Prostate gland (tissue), 2 donors: Measurements from ENCODE around the gene DLG2. TPM values are rescaled to one million over a fixed set of nuclear protein-coding genes. Genes with fewer than 3 reads are reported as not detected.

Experiments
- DNase-seq: peaks from one replicate; pipeline ENCODE4 v3.0.0-alpha.2; 2019; ENCODE audit warnings: low spot score
- H3K27ac ChIP-seq, 2 donors: fragments of 200-600 bp; sonication (generic); 2 replicates each; pipeline ENCODE4 v1.5.1; 2017 to 2019
- H3K27me3 ChIP-seq: fragments of 200-600 bp; sonication (generic); replicated peaks from 2 replicates; pipeline ENCODE4 v1.5.1; 2019; ENCODE audit not compliant: insufficient read depth
- H3K36me3 ChIP-seq, 2 donors: fragments of 200-600 bp; sonication (generic); 1 replicate in 1 of 2; 2 replicates in 1 of 2; pipeline versions ENCODE4 v1.5.1 to v1.8.1; 2017 to 2019
- H3K4me1 ChIP-seq: fragments of 200-600 bp; sonication (generic); replicated peaks from 2 replicates; pipeline ENCODE4 v1.5.1; 2019
- H3K4me3 ChIP-seq, 2 donors: fragments of 200-600 bp; sonication (generic); 2 replicates each; pipeline ENCODE4 v1.5.1; 2017 to 2019
- H3K9me3 ChIP-seq: fragments of 200-600 bp; sonication (generic); 2 replicates; pipeline ENCODE4 v1.5.1; 2017
- CTCF ChIP-seq, 4 experiments: fragments of 200-600 bp in 2 of 4; fragments of 450-650 bp in 2 of 4; sonication (generic) in 2 of 4; IDR thresholded peaks; 1 replicate in 3 of 4; 2 replicates in 1 of 4; pipeline ENCODE4 v1.5.1; 2016 to 2019; ENCODE audit warnings: antibody characterized with exemption in 4 of 4, mild to moderate bottlenecking in 2 of 4, moderate library complexity in 2 of 4
- POLR2A ChIP-seq: fragments of 450-650 bp; IDR thresholded peaks from one replicate; pipeline ENCODE4 v1.6.1; 2016; ENCODE audit warnings: antibody characterized with exemption, mild to moderate bottlenecking
- POLR2AphosphoS5 ChIP-seq: sonication (generic); formaldehyde crosslinking; IDR thresholded peaks from one replicate; pipeline ENCODE4 v1.6.1; 2017; ENCODE audit warnings: antibody characterized with exemption
- WGBS: methylation state at CpG from one replicate; pipeline ENCODE4 v1.1.5; 2018; 5-methylcytosine and 5-hydroxymethylcytosine counted together
- intact Hi-C: fragments of 100-400 bp; cut with DNase I; formaldehyde crosslinking; loops from one replicate; pipeline ENCODE4 v1.14.2; 2022
- total RNA-seq, 2 donors: library from RNA; depleted of rRNA; stranded (reverse); fragments of >200 nt; gene quantifications; one replicate each; pipeline ENCODE4 v1.1.0, GENCODE V29; 2016

DLG2 gene
- total RNA-seq, 2 donors from 2014 or later, result 9.8 to 16.2 TPM

GRCh38 chr11:84106541-84106940 is 1520.6 kb downstream of the DLG2 start:
- Histone ChIP-seq H3K4me1 (no peaks in the 10 kb centered on the region), H3K27ac (no peak overlapping the region), H3K4me3 (no peak overlapping the region), H3K27me3 (no peaks in the 10 kb centered on the region), H3K36me3 (no peaks in the 10 kb centered on the region), H3K9me3 (no peaks in the 10 kb centered on the region)
- no peak for TF ChIP-seq CTCF (IDR thresholded peaks at IDR 0.05)
- TF ChIP-seq POLR2A, result no peak
- TF ChIP-seq POLR2AphosphoS5, result no peak
- no peak for DNase-seq
- intact Hi-C loops, result no loop called here

GRCh38 chr11:84105148-84105547 is 1522.0 kb downstream of the DLG2 start:
- intact Hi-C loops, result no loop called here
- DNase-seq, result no peak
- TF ChIP-seq CTCF (IDR thresholded peaks at IDR 0.05) (no peak), POLR2A (no peak), POLR2AphosphoS5 (no peak)
- Histone ChIP-seq H3K27me3 (no peaks in the 10 kb centered on the region), H3K9me3 (no peaks in the 10 kb centered on the region), H3K4me3 (no peak overlapping the region), H3K36me3 (no peaks in the 10 kb centered on the region), H3K4me1 (no peaks in the 10 kb centered on the region), H3K27ac (no peak overlapping the region)
- 77% methylated on average over 3 of the region's 3 CpGs for WGBS

GRCh38 chr11:84103096-84103495 is 1524.0 kb downstream of the DLG2 start:
- 89% methylated on average over 1 of the region's 1 CpG for WGBS
- Histone ChIP-seq H3K4me3 (no peak overlapping the region), H3K27me3 (no peaks in the 10 kb centered on the region), H3K4me1 (no peaks in the 10 kb centered on the region), H3K9me3 (no peaks in the 10 kb centered on the region), H3K36me3 (no peaks in the 10 kb centered on the region), H3K27ac (no peak overlapping the region)
- intact Hi-C loops, result no loop called here
- DNase-seq, result no peak
- TF ChIP-seq CTCF (IDR thresholded peaks at IDR 0.05) (no peak), POLR2A (no peak), POLR2AphosphoS5 (no peak)

GRCh38 chr11:84097186-84097585 is 1530.0 kb downstream of the DLG2 start:
- Histone ChIP-seq H3K27me3 (no peaks in the 10 kb centered on the region), H3K36me3 (no peaks in the 10 kb centered on the region), H3K4me1 (no peaks in the 10 kb centered on the region), H3K4me3 (no peak overlapping the region), H3K27ac (no peak overlapping the region), H3K9me3 (no peaks in the 10 kb centered on the region)
- intact Hi-C loops, result no loop called here
- TF ChIP-seq CTCF (IDR thresholded peaks at IDR 0.05) (no peak), POLR2A (no peak), POLR2AphosphoS5 (no peak)
- WGBS, result 56% methylated on average over 3 of the region's 3 CpGs
- DNase-seq, result no peak

GRCh38 chr11:84091212-84091986 is 1535.7 kb downstream of the DLG2 start:
- no peaks in the 10 kb centered on the region for H3K9me3 ChIP-seq
- H3K4me3 ChIP-seq, result no peak overlapping the region
- TF ChIP-seq POLR2AphosphoS5, result no peak
- DNase-seq, result no peak
- 78% methylated on average over 7 of the region's 7 CpGs for WGBS
- no peaks in the 10 kb centered on the region for H3K4me1 ChIP-seq
- intact Hi-C loops, result no loop called here
- no peaks in the 10 kb centered on the region for H3K27me3 ChIP-seq
- no peak overlapping the region for H3K27ac ChIP-seq
- H3K36me3 ChIP-seq, result no peaks in the 10 kb centered on the region
